A549 (cell line): ENCODE measurements around the gene SLC24A4. TPM values are rescaled to one million over a fixed set of nuclear protein-coding genes. Genes with fewer than 3 reads are reported as not detected.

Source experiments
- ATAC-seq, 2 experiments: fragments of 200-7000 bp in 1 of 2; fragments of >200 bp in 1 of 2; cut with Nextera tagmentation in 1 of 2; cut with Tn5 transposase in 1 of 2; 3 replicates each; pipeline versions ENCODE4 v1.8.0 to v1.9.1; 2018 to 2020; ENCODE audit warnings: mild to moderate bottlenecking in 1 of 2, moderate library complexity in 1 of 2
- CTCF ChIA-PET: fragments of 300-600 bp; sonication (Branson Sonifier 250); formaldehyde crosslinking; extraction: SDS; loops from one replicate; lab custom pipeline; 2021; ENCODE audit warnings: antibody characterized with exemption, inconsistent platforms; lab: Yijun Ruan, JAX
- POLR2A ChIA-PET: fragments of 350-600 bp; formaldehyde crosslinking; extraction: SDS; loops from one replicate; lab custom pipeline; 2021; ENCODE audit warnings: antibody characterized with exemption, inconsistent platforms; lab: Yijun Ruan, JAX
- DNase-seq, 2 experiments: peaks; one replicate each; pipeline versions ENCODE4 v3.0.0 to v3.0.0-alpha.2; 2011 to 2016; ENCODE audit warnings: low read depth in 1 of 2, low spot score in 1 of 2
- FAIRE-seq: peaks from 2 replicates; lab custom pipeline; 2011; peaks lifted over from hg19 to GRCh38; lab: Jason Lieb, UNC
- H3K27ac ChIP-seq, 2 experiments: fragments of >200 bp; sonication (Bioruptor Twin); formaldehyde crosslinking; 3 replicates each; pipeline ENCODE4 v1.5.1; 2016 to 2017
- H3K4me1 ChIP-seq: fragments of >200 bp; sonication (Bioruptor Twin); formaldehyde crosslinking; 3 replicates; pipeline ENCODE4 v1.6.1; 2016
- H3K4me2 ChIP-seq: fragments of >200 bp; sonication (Bioruptor Twin); formaldehyde crosslinking; 3 replicates; pipeline ENCODE4 v1.6.1; 2016
- H3K4me3 ChIP-seq: fragments of >200 bp; sonication (Bioruptor Twin); formaldehyde crosslinking; 3 replicates; pipeline ENCODE4 v1.5.1; 2016
- H3K9me3 ChIP-seq: fragments of >200 bp; sonication (Bioruptor Twin); formaldehyde crosslinking; 3 replicates; pipeline ENCODE4 v1.6.1; 2016
- ATOH8 ChIP-seq: fragments of 250-450 bp; sonication (Bioruptor Pico); IDR thresholded peaks from 2 replicates; pipeline ENCODE4 v1.5.0; 2020; ENCODE audit warnings: low read depth, mild to moderate bottlenecking, moderate library complexity
- BCL3 ChIP-seq: fragments of >200 bp; sonication (Bioruptor Twin); formaldehyde crosslinking; IDR thresholded peaks from 3 replicates; pipeline ENCODE4 v1.6.1; 2016
- BHLHE40 ChIP-seq: IDR thresholded peaks from 2 replicates; pipeline ENCODE4 v1.6.1; 2012; ENCODE audit warnings: low read depth, low read length, inconsistent platforms
- CBX2 ChIP-seq: fragments of 200-600 bp; sonication (generic); IDR thresholded peaks from 2 replicates; pipeline ENCODE4 v1.6.1; 2016; ENCODE audit warnings: low read depth, mild to moderate bottlenecking, borderline replicate concordance
- CEBPB ChIP-seq, 2 experiments: fragments of >200 bp in 1 of 2; sonication (Bioruptor Twin) in 1 of 2; formaldehyde crosslinking in 1 of 2; IDR thresholded peaks; 2 replicates each; pipeline ENCODE4 v1.6.1; 2012 to 2016
- E2F6 ChIP-seq: IDR thresholded peaks from 2 replicates; pipeline ENCODE4 v1.6.1; 2012; ENCODE audit warnings: low read depth, borderline replicate concordance
- ELK1 ChIP-seq: fragments of 150-350 bp; IDR thresholded peaks from 2 replicates; pipeline ENCODE4 v1.6.1; 2014; ENCODE audit warnings: low read depth, mild to moderate bottlenecking, low read length
- ESRRA ChIP-seq: fragments of 150-350 bp; IDR thresholded peaks from 2 replicates; pipeline ENCODE4 v1.6.1; 2014; ENCODE audit warnings: mild to moderate bottlenecking, low read length, borderline replicate concordance
- FOSB ChIP-seq: fragments of 250-450 bp; sonication (Bioruptor Pico); IDR thresholded peaks from 2 replicates; pipeline ENCODE4 v1.5.0; 2020; ENCODE audit warnings: mild to moderate bottlenecking, moderate library complexity
- HDAC2 ChIP-seq: fragments of 200-600 bp; sonication (generic); IDR thresholded peaks from 2 replicates; pipeline ENCODE4 v1.6.1; 2016
- HES2 ChIP-seq: fragments of >200 bp; sonication (Bioruptor Twin); formaldehyde crosslinking; IDR thresholded peaks from 2 replicates; pipeline ENCODE4 v1.6.1; 2016
- HOXB5 ChIP-seq: fragments of 250-450 bp; sonication (Bioruptor Pico); IDR thresholded peaks from 2 replicates; pipeline ENCODE4 v1.5.0; 2020; ENCODE audit warnings: mild to moderate bottlenecking, moderate library complexity
- JUNB ChIP-seq: fragments of >200 bp; sonication (Bioruptor Twin); formaldehyde crosslinking; IDR thresholded peaks from 2 replicates; pipeline ENCODE4 v1.6.1; 2016
- MAFK ChIP-seq: fragments of 450-650 bp; IDR thresholded peaks from 2 replicates; pipeline ENCODE4 v1.6.1; 2014; ENCODE audit not compliant: partially characterized antibody
- MAZ ChIP-seq: fragments of 150-350 bp; IDR thresholded peaks from 2 replicates; pipeline ENCODE4 v1.6.1; 2014; ENCODE audit warnings: antibody characterized with exemption, low read depth, low read length, borderline replicate concordance
- NPAS2 ChIP-seq: fragments of 250-450 bp; sonication (Bioruptor Pico); IDR thresholded peaks from 2 replicates; pipeline ENCODE4 v1.8.0; 2022; ENCODE audit warnings: mild to moderate bottlenecking, moderate library complexity, borderline replicate concordance
- PBX3 ChIP-seq: IDR thresholded peaks from 2 replicates; pipeline ENCODE4 v1.6.1; 2012
- PHF8 ChIP-seq: fragments of 200-600 bp; sonication (generic); IDR thresholded peaks from 2 replicates; pipeline ENCODE4 v1.6.1; 2016; ENCODE audit warnings: low read depth, mild to moderate bottlenecking, antibody characterized with exemption, moderate library complexity, borderline replicate concordance
- POLR2A ChIP-seq: IDR thresholded peaks from 2 replicates; pipeline ENCODE4 v1.6.1; 2012; ENCODE audit warnings: mild to moderate bottlenecking, low read length
- RFX5 ChIP-seq: fragments of 450-650 bp; IDR thresholded peaks from 2 replicates; pipeline ENCODE4 v1.7.1; 2014; ENCODE audit warnings: antibody characterized with exemption, mild to moderate bottlenecking, moderate library complexity
- TP53 ChIP-seq: fragments of 250-450 bp; sonication (Bioruptor Pico); IDR thresholded peaks from 2 replicates; pipeline ENCODE4 v1.5.0; 2021; ENCODE audit warnings: mild to moderate bottlenecking, moderate library complexity
- WGBS: methylation state at CpG from one replicate; pipeline ENCODE4 v1.1.6; 2017; ENCODE audit errors: missing lambda C conversion rate; 5-methylcytosine and 5-hydroxymethylcytosine counted together
- polyA plus RNA-seq, 4 experiments: library from polyadenylated mRNA; depleted of rRNA in 3 of 4; stranded (reverse); fragments of >200 nt; fragmentation: RNase III in 1 of 4; extraction: RNeasy Plus Mini Kit Qiagen cat#74134 plus additional on column Dnase treatment in 1 of 4; gene quantifications; 2 replicates in 3 of 4; 3 replicates in 1 of 4; pipeline ENCODE4 v1.2.3, GENCODE V29; 2011 to 2017

Gene SLC24A4
- polyA plus RNA-seq, 2 of the 4 experiments (the other 2 are of a cell fraction): 0.05 to 0.19 TPM

GRCh38 chr14:92529903-92530302 is 206.9 kb downstream of the SLC24A4 start:
- Histone ChIP-seq H3K9me3 (no peaks in the 10 kb centered on the region), H3K27ac (no peak overlapping the region), H3K4me3 (no peak overlapping the region), H3K4me2 (no peak overlapping the region), H3K4me1 (peaks cover 18% of the 10 kb centered on the region; the same call in 2 of the 3 replicates)
- WGBS: 68% methylated on average over 4 of the region's 4 CpGs
- no peak for FAIRE-seq
- CTCF ChIA-PET: no interaction called here
- DNase-seq: no peak
- POLR2A ChIA-PET: no interaction called here
- peak in 1 of 2 experiments; percentile 32; a peak in 1 of 6 replicates for ATAC-seq
- TF ChIP-seq NPAS2: no peak
- TF ChIP-seq HOXB5: no peak
- TF ChIP-seq HES2: no peak
- TF ChIP-seq PBX3: no peak

- Histone ChIP-seq H3K4me3 (no peak overlapping the region), H3K27ac (no peak overlapping the region), H3K4me2 (no peak overlapping the region), H3K9me3 (no peaks in the 10 kb centered on the region), H3K4me1 (peaks cover 20% of the 10 kb centered on the region)
- ChIA-PET POLR2A (no interaction called here), CTCF (interaction anchor here (0.6 kb wide), 1 partner anchor 78 kb away, joined by 3 read pairs; no protein-coding TSS in a partner anchor)
- ATAC-seq (no peak), FAIRE-seq (no peak), DNase-seq (no peak)
- TF ChIP-seq ESRRA (no peak), CEBPB (IDR thresholded peaks at IDR 0.05) (no peak), PHF8 (no peak), RFX5 (no peak), FOSB (CRISPR knock-in tag) (no peak), TP53 (CRISPR knock-in tag) (no peak), JUNB (no peak), ELK1 (no peak), CBX2 (no peak), MAZ (no peak), HDAC2 (no peak), MAFK (no peak), ATOH8 (CRISPR knock-in tag) (no peak), E2F6 (no peak), BHLHE40 (no peak), PBX3 (no peak), POLR2A (no peak), BCL3 (no peak)
- 96% methylated on average over 16 of the region's 16 CpGs for WGBS
Observed at GRCh38 chr14:92531106-92531873, 208.3 kb downstream of the SLC24A4 start.
